Stimulated activated CD4-positive, alpha-beta T cell treated with anti-CD3 and anti-CD28 coated beads, Interleukin-2, amount 100 ng/mL, for 48 hours (primary cell): ENCODE data around the gene ATP8B1.

Source experiments
- DNase-seq, 2 donors: peaks; one replicate each; pipeline ENCODE4 v3.0.0-alpha.2; 2020

ATP8B1 gene

GRCh38 chr18:57715073-57715472 is 88.0 kb downstream of the ATP8B1 start:
- no peak for DNase-seq

GRCh38 chr18:57710226-57710625 is 92.9 kb downstream of the ATP8B1 start:
- no peak for DNase-seq

- DNase-seq: no peak
These were observed 93.8 kb downstream of the ATP8B1 start for GRCh38 chr18:57709335-57709734.

- DNase-seq: no peak
These were observed 94.8 kb downstream of the ATP8B1 start for GRCh38 chr18:57708288-57708687.

GRCh38 chr18:57705832-57706595 is 97.1 kb downstream of the ATP8B1 start:
- no peak for DNase-seq

GRCh38 chr18:57705011-57705410 is 98.1 kb downstream of the ATP8B1 start:
- DNase-seq: no peak

GRCh38 chr18:57698571-57699276 is 104.4 kb downstream of the ATP8B1 start:
- DNase-seq: no peak

GRCh38 chr18:57697426-57697825 is 105.7 kb downstream of the ATP8B1 start:
- no peak for DNase-seq

GRCh38 chr18:57696271-57696670 is 106.8 kb downstream of the ATP8B1 start:
- DNase-seq: no peak

GRCh38 chr18:57691363-57691762 is 111.8 kb downstream of the ATP8B1 start:
- no peak for DNase-seq

- DNase-seq: no peak
These were observed 115.1 kb downstream of the ATP8B1 start for GRCh38 chr18:57687970-57688369.

- DNase-seq: no peak
These were observed 119.6 kb downstream of the ATP8B1 start for GRCh38 chr18:57683470-57683869.

- DNase-seq: no peak
These were observed 125.6 kb downstream of the ATP8B1 start for GRCh38 chr18:57677262-57678211.

- no peak for DNase-seq
These were observed 128.2 kb downstream of the ATP8B1 start for GRCh38 chr18:57674891-57675290.

- DNase-seq: no peak
These were observed 133.1 kb downstream of the ATP8B1 start for GRCh38 chr18:57670046-57670445.

- DNase-seq: no peak
These were observed 135.1 kb downstream of the ATP8B1 start for GRCh38 chr18:57668021-57668420.

GRCh38 chr18:57666818-57667497 is 136.2 kb downstream of the ATP8B1 start:
- no peak for DNase-seq

- DNase-seq: no peak
These were observed 138.4 kb downstream of the ATP8B1 start for GRCh38 chr18:57664568-57665165.

- no peak for DNase-seq
These were observed 142.2 kb downstream of the ATP8B1 start for GRCh38 chr18:57660961-57661360.

GRCh38 chr18:57659460-57660102 is 143.5 kb downstream of the ATP8B1 start:
- no peak for DNase-seq

GRCh38 chr18:57657542-57657941 is 145.6 kb downstream of the ATP8B1 start:
- no peak for DNase-seq

- DNase-seq: no peak
These were observed 147.4 kb downstream of the ATP8B1 start for GRCh38 chr18:57655740-57656139.
